ENCODE measurements around the gene SPON1. TPM values are rescaled to one million over a fixed set of nuclear protein-coding genes. Genes with fewer than 3 reads are reported as not detected.
"Not testable (repeated sequence)": the region's sequence is repeated elsewhere in the genome, so short reads cannot be mapped to it uniquely, and the experiment has no call there.

SPON1 gene
- total and polyA plus RNA-seq, 2 experiments from 2014 or later = 2.4 to 5.4 TPM

DNA sequence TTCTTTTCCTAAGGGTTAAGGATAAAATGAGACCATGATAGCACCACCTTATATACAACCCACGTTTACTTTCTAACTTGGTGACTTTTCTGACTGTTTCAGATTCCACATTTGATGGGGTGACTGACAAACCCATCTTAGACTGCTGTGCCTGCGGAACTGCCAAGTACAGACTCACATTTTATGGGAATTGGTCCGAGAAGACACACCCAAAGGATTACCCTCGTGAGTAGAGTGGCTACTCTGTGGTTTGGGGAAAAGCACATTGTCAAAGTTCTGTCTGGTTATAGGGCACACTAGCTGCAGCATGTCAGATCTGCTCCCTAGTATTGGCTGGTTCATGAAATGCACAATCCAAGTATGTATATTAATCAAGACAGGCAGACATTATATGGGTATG lies 117.3 kb downstream of the SPON1 start:
- TF ChIP-seq EZH2phosphoT487 (IDR thresholded peaks at IDR 0.05; ENCODE audit: insufficient read depth, low read depth) = no peak
- H3F3A ChIP-seq (ENCODE audit: insufficient read depth) = peaks cover 12% of the 10 kb centered on the region; the same call in 1 of the 2 replicates
- DNase-seq = no peak
- no peak overlapping the region for H3K4me3 ChIP-seq
- H3K27ac ChIP-seq = no peak overlapping the region
- WGBS, 2 experiments (ENCODE audit: low coverage in 1 of 2, low lambda C conversion rate in 2 of 2, missing lambda C conversion rate in 2 of 2) = 22 to 34% methylated on average over 4 of the region's 4 CpGs
- no peak overlapping the region for H2AFZ ChIP-seq
- H3K9me3 ChIP-seq (ENCODE audit: low read depth) = no peaks in the 10 kb centered on the region
- H4K20me1 ChIP-seq (ENCODE audit: insufficient read depth) = no peaks in the 10 kb centered on the region
- no peaks in the 10 kb centered on the region for H3K27me3 ChIP-seq (replicated peaks; ENCODE audit: insufficient read depth)
- in situ Hi-C loops (cut with MboI) = no loop called here
- no peaks in the 10 kb centered on the region for H3K79me2 ChIP-seq (ENCODE audit: insufficient read depth)
- H3K9me2 ChIP-seq (ENCODE audit: insufficient read depth) = no peaks in the 10 kb centered on the region
- no peak overlapping the region for H3K9ac ChIP-seq
- no peak overlapping the region for H3K4me2 ChIP-seq (ENCODE audit: unreplicated experiment)
- H3K36me3 ChIP-seq (ENCODE audit: low read depth) = no peaks in the 10 kb centered on the region
- peaks cover 13% of the 10 kb centered on the region for H3K4me1 ChIP-seq (ENCODE audit: insufficient read depth)

DNA sequence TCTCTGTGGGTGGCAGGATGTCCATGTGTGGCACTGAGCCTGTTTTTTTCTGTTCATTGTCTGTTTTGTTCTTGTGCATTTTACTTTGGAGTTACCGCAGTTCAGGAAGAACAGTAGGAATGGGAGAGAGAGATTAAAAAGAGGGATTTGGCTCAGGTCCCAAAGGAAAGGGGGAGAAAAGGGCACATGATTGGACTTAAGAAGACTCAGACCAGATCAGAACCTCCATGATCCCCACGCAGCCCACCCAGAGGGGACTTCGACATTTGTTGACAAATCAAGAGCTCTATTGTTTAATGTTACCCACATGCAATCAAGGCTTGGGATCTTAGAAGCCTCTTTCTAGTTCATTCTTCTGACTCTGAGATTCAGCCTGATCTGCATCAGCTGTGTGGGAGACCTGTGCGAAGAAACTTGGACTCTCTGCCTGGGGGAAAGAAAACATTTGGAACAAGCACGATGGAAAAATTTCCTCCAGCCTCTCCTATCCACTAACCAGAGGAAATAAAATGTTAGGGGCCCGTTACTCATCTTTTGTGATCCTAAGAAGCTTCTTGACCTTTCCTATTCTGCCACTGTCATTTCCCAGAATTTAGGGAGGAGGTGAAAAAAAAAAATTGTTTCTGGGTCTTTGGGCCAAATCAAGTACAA lies 119.2 kb downstream of the SPON1 start:
- no peaks in the 10 kb centered on the region for H3K36me3 ChIP-seq (ENCODE audit: low read depth)
- TF ChIP-seq EZH2phosphoT487 (IDR thresholded peaks at IDR 0.05; ENCODE audit: insufficient read depth, low read depth) (no peak), EZH2 (IDR thresholded peaks at IDR 0.05; ENCODE audit: insufficient read depth, poor library complexity, severe bottlenecking) (no peak)
- H3K9ac ChIP-seq = no peak overlapping the region
- H3K4me3 ChIP-seq = no peak overlapping the region
- H3K9me2 ChIP-seq (ENCODE audit: insufficient read depth) = no peaks in the 10 kb centered on the region
- H2AFZ ChIP-seq = no peak overlapping the region
- H3K79me2 ChIP-seq (ENCODE audit: insufficient read depth) = no peaks in the 10 kb centered on the region
- no peaks in the 10 kb centered on the region for H3K9me3 ChIP-seq (ENCODE audit: low read depth)
- no peaks in the 10 kb centered on the region for H4K20me1 ChIP-seq (ENCODE audit: insufficient read depth)
- peaks cover 11% of the 10 kb centered on the region; the same call in 1 of the 2 replicates for H3K4me1 ChIP-seq (ENCODE audit: insufficient read depth)
- no peak overlapping the region for H3K4me2 ChIP-seq (ENCODE audit: unreplicated experiment)
- no peak overlapping the region for H3K27ac ChIP-seq
- peak; percentile 18 for DNase-seq
- H3K27me3 ChIP-seq (replicated peaks; ENCODE audit: insufficient read depth) = no peaks in the 10 kb centered on the region
- WGBS, 2 experiments (ENCODE audit: low coverage in 1 of 2, low lambda C conversion rate in 2 of 2, missing lambda C conversion rate in 2 of 2) = 28 to 29% methylated on average over 6 of the region's 6 CpGs
- peaks cover 12% of the 10 kb centered on the region; the same call in 1 of the 2 replicates for H3F3A ChIP-seq (ENCODE audit: insufficient read depth)
- in situ Hi-C loops (cut with MboI) = no loop called here

GRCh38 chr11:14082338-14082737 lies 119.8 kb downstream of the SPON1 start:
- Histone ChIP-seq H3K27ac (no peak overlapping the region), H3K9me3 (ENCODE audit: low read depth) (no peaks in the 10 kb centered on the region), H3K4me1 (ENCODE audit: insufficient read depth) (peaks cover 11% of the 10 kb centered on the region; the same call in 1 of the 2 replicates), H3K27me3 (replicated peaks; ENCODE audit: insufficient read depth) (no peaks in the 10 kb centered on the region), H3K9me2 (ENCODE audit: insufficient read depth) (no peaks in the 10 kb centered on the region), H3K79me2 (ENCODE audit: insufficient read depth) (no peaks in the 10 kb centered on the region), H4K20me1 (ENCODE audit: insufficient read depth) (no peaks in the 10 kb centered on the region), H3K9ac (no peak overlapping the region), H3K36me3 (ENCODE audit: low read depth) (no peaks in the 10 kb centered on the region), H3K4me2 (ENCODE audit: unreplicated experiment) (no peak overlapping the region), H3F3A (ENCODE audit: insufficient read depth) (peaks cover 12% of the 10 kb centered on the region; the same call in 1 of the 2 replicates), H2AFZ (no peak overlapping the region), H3K4me3 (no peak overlapping the region)
- no peak for TF ChIP-seq EZH2phosphoT487 (IDR thresholded peaks at IDR 0.05; ENCODE audit: insufficient read depth, low read depth)
- no peak for TF ChIP-seq EZH2 (IDR thresholded peaks at IDR 0.05; ENCODE audit: insufficient read depth, poor library complexity, severe bottlenecking)
- DNase-seq = peak; percentile 50
- WGBS, 2 experiments (ENCODE audit: low coverage in 1 of 2, low lambda C conversion rate in 2 of 2, missing lambda C conversion rate in 2 of 2) = 10% methylated on average over 5 of the region's 5 CpGs
- in situ Hi-C loops (cut with MboI) = no loop called here

DNA sequence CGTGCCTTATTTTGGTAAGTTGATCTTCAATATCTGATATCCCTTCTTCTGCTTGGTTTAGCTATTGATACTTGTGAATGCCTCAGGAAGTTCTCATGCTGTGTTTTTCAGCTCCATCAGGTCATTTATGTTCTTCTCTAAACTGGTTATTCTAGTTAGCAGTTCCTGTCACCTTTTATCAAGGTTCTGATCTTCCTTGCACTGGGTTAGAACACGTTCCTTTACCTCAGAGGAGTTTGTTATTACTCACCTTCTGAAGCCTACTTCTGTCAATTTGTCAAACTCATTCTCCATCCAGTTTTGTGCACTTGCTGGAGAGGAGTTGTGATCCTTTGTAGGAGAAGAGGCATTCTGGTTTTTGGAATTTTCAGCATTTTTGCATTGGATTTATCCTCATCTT lies 126.3 kb downstream of the SPON1 start:
- H3K79me2 ChIP-seq (ENCODE audit: insufficient read depth); H3K9ac ChIP-seq; in situ Hi-C loops (cut with MboI); DNase-seq; H3K4me1 ChIP-seq (ENCODE audit: insufficient read depth); H3K27ac ChIP-seq; H3K27me3 ChIP-seq (replicated peaks; ENCODE audit: insufficient read depth); H2AFZ ChIP-seq; H3K4me2 ChIP-seq (ENCODE audit: unreplicated experiment); H3K9me3 ChIP-seq (ENCODE audit: low read depth); H3K36me3 ChIP-seq (ENCODE audit: low read depth); H3K4me3 ChIP-seq; H3F3A ChIP-seq (ENCODE audit: insufficient read depth); H4K20me1 ChIP-seq (ENCODE audit: insufficient read depth); H3K9me2 ChIP-seq (ENCODE audit: insufficient read depth): not testable (repeated sequence)
- 83 to 85% methylated on average over 2 of the region's 2 CpGs for WGBS, 2 experiments (ENCODE audit: low coverage in 1 of 2, low lambda C conversion rate in 2 of 2, missing lambda C conversion rate in 2 of 2)

Measured in GM23248 (cell line).